A673 (cell line): Measurements from ENCODE around the gene MMP1. TPM values are rescaled to one million over a fixed set of nuclear protein-coding genes. Genes with fewer than 3 reads are reported as not detected.
A peak's percentile ranks its signal among the peaks of the same experiment; 100 is the strongest.

ENCODE experiments used
- BruUV-seq: library from RNA; stranded (reverse); fragments of 400-500 nt; replicated peaks from 2 replicates; lab custom pipeline; 2021; lab: Mats Ljungman, UMichigan
- CTCF ChIA-PET: fragments of 300-600 bp; sonication (Branson Sonifier 250); formaldehyde crosslinking; loops from one replicate; lab custom pipeline; 2022; ENCODE audit warnings: antibody characterized with exemption; lab: Charles Lee
- POLR2A ChIA-PET: fragments of 300-600 bp; sonication (Branson Sonifier 250); formaldehyde crosslinking; loops from one replicate; lab custom pipeline; 2022; ENCODE audit warnings: antibody characterized with exemption; ENCODE audit not compliant: low non-redundant PET; lab: Charles Lee
- DNase-seq: peaks from one replicate; pipeline ENCODE4 v3.0.0-alpha.2; 2015; ENCODE audit warnings: low spot score
- H3K27ac ChIP-seq: fragments of 200-600 bp; sonication (generic); 2 replicates; pipeline ENCODE4 v1.5.1; 2016; ENCODE audit warnings: mixed run types, low read depth, mild to moderate bottlenecking, mixed read lengths, antibody characterized with exemption, low read length; ENCODE audit not compliant: poor library complexity, severe bottlenecking
- H3K27me3 ChIP-seq: fragments of 200-600 bp; sonication (generic); replicated peaks from 2 replicates; pipeline ENCODE4 v1.6.1; 2017; ENCODE audit warnings: mixed run types, low read depth, mild to moderate bottlenecking, mixed read lengths, antibody characterized with exemption, low read length; ENCODE audit not compliant: insufficient read depth, poor library complexity
- H3K36me3 ChIP-seq: fragments of 200-600 bp; sonication (generic); 2 replicates; pipeline ENCODE4 v1.6.1; 2016; ENCODE audit warnings: mixed run types, mild to moderate bottlenecking, mixed read lengths, antibody characterized with exemption, low read length; ENCODE audit not compliant: insufficient read depth, poor library complexity, severe bottlenecking
- H3K4me1 ChIP-seq: fragments of 200-600 bp; sonication (generic); 2 replicates; pipeline ENCODE4 v1.6.1; 2017; ENCODE audit warnings: mixed run types, mild to moderate bottlenecking, mixed read lengths, antibody characterized with exemption, low read length; ENCODE audit not compliant: insufficient read depth, poor library complexity, severe bottlenecking
- H3K4me3 ChIP-seq: fragments of 200-600 bp; sonication (generic); 2 replicates; pipeline ENCODE4 v1.5.1; 2016; ENCODE audit warnings: low read depth, mixed run types, mild to moderate bottlenecking, mixed read lengths, low read length; ENCODE audit not compliant: poor library complexity, severe bottlenecking
- H3K9me3 ChIP-seq: fragments of 200-600 bp; sonication (generic); 2 replicates; pipeline ENCODE4 v1.6.1; 2016; ENCODE audit warnings: mixed run types, low read depth, mild to moderate bottlenecking, mixed read lengths, antibody characterized with exemption, low read length; ENCODE audit not compliant: poor library complexity, severe bottlenecking
- EZH2 ChIP-seq: fragments of 200-600 bp; sonication (generic); IDR thresholded peaks from 2 replicates; pipeline ENCODE4 v1.6.1; 2017; ENCODE audit warnings: borderline replicate concordance, low read depth, mild to moderate bottlenecking, mixed read lengths, antibody characterized with exemption, low read length; ENCODE audit not compliant: poor library complexity, severe bottlenecking
- intact Hi-C: fragments of 100-400 bp; cut with micrococcal nuclease; formaldehyde crosslinking; loops from one replicate; pipeline ENCODE4 v1.10.0; 2022; ENCODE audit not compliant: unreplicated experiment
- total RNA-seq: library from RNA; stranded (reverse); gene quantifications from 2 replicates; pipeline ENCODE4 v1.2.3, GENCODE V29; 2021
- TF ChIP-seq, protein P1 (sequence below): fragments of 300-800, 200-600 bp; sonication (generic); conservative IDR thresholded peaks from 2 replicates; pipeline ENCODE4 v1.5.1; 2017; ENCODE audit warnings: low read depth, mild to moderate bottlenecking, antibody characterized with exemption, low read length, moderate library complexity, mixed read lengths

MMP1 gene
- total RNA-seq, 1 experiment from 2014 or later = 815 TPM

DNA sequence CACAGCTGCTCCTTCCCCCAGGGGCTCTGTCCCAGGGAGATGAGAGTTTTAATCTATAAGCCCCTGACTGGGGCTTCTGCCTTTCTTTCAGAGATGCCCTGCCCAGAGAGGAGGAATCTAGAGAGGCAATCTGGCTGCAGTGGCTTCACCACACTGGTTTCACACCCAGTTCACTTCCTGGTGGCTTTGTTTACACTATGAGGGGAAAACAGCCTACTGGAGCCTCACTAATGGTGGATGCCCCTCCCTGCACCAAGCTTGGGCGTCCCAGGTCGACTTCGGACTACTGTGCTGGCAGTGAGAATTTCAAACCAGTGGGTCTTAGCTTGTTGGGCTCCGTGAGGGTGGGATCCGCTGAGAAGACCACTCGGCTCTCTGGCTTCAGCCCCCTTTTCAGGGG is 21.5 kb upstream of the MMP1 start:
- intact Hi-C loops = no loop called here
- CTCF ChIA-PET = no interaction called here
- no peaks in the 10 kb centered on the region for H3K9me3 ChIP-seq
- H3K27me3 ChIP-seq = no peaks in the 10 kb centered on the region
- no peaks in the 10 kb centered on the region for H3K4me1 ChIP-seq
- H3K4me3 ChIP-seq = no peak overlapping the region
- POLR2A ChIA-PET = no interaction called here
- no peak for DNase-seq
- BruUV-seq = no TSS peak
- TF ChIP-seq, protein P1, sequence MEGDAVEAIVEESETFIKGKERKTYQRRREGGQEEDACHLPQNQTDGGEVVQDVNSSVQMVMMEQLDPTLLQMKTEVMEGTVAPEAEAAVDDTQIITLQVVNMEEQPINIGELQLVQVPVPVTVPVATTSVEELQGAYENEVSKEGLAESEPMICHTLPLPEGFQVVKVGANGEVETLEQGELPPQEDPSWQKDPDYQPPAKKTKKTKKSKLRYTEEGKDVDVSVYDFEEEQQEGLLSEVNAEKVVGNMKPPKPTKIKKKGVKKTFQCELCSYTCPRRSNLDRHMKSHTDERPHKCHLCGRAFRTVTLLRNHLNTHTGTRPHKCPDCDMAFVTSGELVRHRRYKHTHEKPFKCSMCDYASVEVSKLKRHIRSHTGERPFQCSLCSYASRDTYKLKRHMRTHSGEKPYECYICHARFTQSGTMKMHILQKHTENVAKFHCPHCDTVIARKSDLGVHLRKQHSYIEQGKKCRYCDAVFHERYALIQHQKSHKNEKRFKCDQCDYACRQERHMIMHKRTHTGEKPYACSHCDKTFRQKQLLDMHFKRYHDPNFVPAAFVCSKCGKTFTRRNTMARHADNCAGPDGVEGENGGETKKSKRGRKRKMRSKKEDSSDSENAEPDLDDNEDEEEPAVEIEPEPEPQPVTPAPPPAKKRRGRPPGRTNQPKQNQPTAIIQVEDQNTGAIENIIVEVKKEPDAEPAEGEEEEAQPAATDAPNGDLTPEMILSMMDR = no peak
- TF ChIP-seq EZH2 = no peak
- H3K27ac ChIP-seq = no peak overlapping the region
- H3K36me3 ChIP-seq = no peaks in the 10 kb centered on the region

DNA sequence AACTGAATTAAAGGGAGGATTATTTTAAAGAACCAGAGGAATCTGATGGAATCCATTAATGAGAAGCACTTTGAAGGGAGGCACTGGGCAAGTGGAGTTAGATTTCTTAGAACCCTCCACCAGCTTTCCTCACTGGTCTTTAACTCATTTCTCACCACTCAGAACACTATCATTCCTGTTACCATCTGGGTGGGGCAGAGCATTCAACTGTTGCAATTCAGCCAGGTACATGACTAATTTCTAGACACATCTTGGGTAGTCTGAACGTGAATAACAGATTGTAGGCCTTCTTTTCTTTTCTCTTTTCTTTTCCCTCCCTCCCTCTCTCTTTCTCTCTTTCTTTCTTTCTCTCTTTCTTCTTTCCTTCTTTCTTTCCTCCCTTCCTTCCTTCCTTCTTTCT is 15.5 kb upstream of the MMP1 start:
- CTCF ChIA-PET = no interaction called here
- H3K4me1 ChIP-seq = peaks cover 28% of the 10 kb centered on the region

DNA sequence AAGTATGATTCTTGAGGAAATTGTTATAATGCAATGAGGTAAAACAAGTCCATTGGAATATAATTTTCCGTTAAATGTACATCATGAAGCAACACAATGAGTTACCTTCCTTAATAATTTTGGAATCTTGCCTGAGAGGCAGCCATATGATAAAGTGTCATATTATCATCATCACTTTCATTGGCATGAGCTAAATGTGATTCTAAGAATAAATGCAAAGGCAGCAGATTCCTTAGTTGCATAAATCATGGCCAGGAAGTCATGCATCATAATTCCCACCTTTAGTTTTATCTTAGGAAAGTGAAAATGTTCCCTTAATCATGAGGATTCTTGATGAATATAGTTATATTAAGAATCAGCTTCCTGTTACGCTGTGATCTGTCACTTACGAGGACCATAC is 14.2 kb upstream of the MMP1 start:
- ChIA-PET CTCF (no interaction called here), POLR2A (no interaction called here)
- no peaks in the 10 kb centered on the region for H3K9me3 ChIP-seq
- peak; percentile 38 for DNase-seq
- H3K36me3 ChIP-seq = no peaks in the 10 kb centered on the region
- H3K27me3 ChIP-seq = no peaks in the 10 kb centered on the region
- TF ChIP-seq, protein P1 = no peak
- no peak for TF ChIP-seq EZH2
- peak overlapping the region; percentile 37 for H3K27ac ChIP-seq
- peaks cover 28% of the 10 kb centered on the region for H3K4me1 ChIP-seq
- intact Hi-C loops = loop anchor here (5.0 kb wide), 2 partner anchors 100 to 245 kb away; no protein-coding TSS in a partner anchor
- no TSS peak for BruUV-seq
- no peak overlapping the region for H3K4me3 ChIP-seq

More for the DNA sequence above, 15.5 kb upstream of the MMP1 start:
- BruUV-seq = no TSS peak
- H3K36me3 ChIP-seq = no peaks in the 10 kb centered on the region
- no peak overlapping the region for H3K4me3 ChIP-seq
- no peaks in the 10 kb centered on the region for H3K9me3 ChIP-seq
- no peak for DNase-seq
- H3K27me3 ChIP-seq = no peaks in the 10 kb centered on the region
- POLR2A ChIA-PET = no interaction called here
- TF ChIP-seq, protein P1 = no peak
- no peak for TF ChIP-seq EZH2
- no peak overlapping the region for H3K27ac ChIP-seq
- intact Hi-C loops = loop anchor here (5.0 kb wide), 2 partner anchors 99 to 244 kb away; no protein-coding TSS in a partner anchor
